ENCODE measurements around the gene RNU1-4.
"Not testable (repeated sequence)": the region's sequence is repeated elsewhere in the genome, so short reads cannot be mapped to it uniquely, and the experiment has no call there.

DNA sequence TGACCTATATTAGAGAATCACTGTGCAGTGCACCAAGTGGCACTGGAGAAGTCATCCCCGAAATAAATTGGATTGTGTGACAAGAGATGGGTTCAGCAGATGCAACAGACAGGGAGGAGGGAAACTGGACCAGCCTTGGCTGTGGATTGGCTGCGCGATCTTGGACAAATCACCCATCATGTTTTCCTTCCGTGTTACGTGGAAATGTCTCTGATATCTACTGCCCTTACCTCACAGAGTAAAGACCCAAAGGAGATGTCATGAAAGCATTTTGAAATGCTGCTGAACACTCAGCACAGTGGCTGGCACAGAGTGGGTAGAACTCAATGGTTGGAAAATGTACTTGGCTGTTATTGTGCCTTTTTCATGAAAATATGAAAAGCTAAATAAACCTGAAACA is 39.2 kb downstream of the RNU1-4 start:
- TF ChIP-seq, protein P1, sequence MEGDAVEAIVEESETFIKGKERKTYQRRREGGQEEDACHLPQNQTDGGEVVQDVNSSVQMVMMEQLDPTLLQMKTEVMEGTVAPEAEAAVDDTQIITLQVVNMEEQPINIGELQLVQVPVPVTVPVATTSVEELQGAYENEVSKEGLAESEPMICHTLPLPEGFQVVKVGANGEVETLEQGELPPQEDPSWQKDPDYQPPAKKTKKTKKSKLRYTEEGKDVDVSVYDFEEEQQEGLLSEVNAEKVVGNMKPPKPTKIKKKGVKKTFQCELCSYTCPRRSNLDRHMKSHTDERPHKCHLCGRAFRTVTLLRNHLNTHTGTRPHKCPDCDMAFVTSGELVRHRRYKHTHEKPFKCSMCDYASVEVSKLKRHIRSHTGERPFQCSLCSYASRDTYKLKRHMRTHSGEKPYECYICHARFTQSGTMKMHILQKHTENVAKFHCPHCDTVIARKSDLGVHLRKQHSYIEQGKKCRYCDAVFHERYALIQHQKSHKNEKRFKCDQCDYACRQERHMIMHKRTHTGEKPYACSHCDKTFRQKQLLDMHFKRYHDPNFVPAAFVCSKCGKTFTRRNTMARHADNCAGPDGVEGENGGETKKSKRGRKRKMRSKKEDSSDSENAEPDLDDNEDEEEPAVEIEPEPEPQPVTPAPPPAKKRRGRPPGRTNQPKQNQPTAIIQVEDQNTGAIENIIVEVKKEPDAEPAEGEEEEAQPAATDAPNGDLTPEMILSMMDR (IDR thresholded peaks at IDR 0.05), result not testable (repeated sequence)
- TF ChIP-seq ZFX (IDR thresholded peaks at IDR 0.05; ENCODE audit: borderline replicate concordance), result not testable (repeated sequence)

Measured in 22Rv1 (cell line).